HepG2 (cell line): ENCODE measurements around the gene TUBB. TPM values are rescaled to one million over a fixed set of nuclear protein-coding genes. Genes with fewer than 3 reads are reported as not detected.

Experiments used
- ARID4A ChIP-seq: sonication (generic); formaldehyde crosslinking; IDR thresholded peaks from 2 replicates; pipeline ENCODE4 v1.5.0; 2020; ENCODE audit warnings: mild to moderate bottlenecking, missing genetic modification reagents, borderline replicate concordance
- ATF2 ChIP-seq: sonication (generic); formaldehyde crosslinking; IDR thresholded peaks from 2 replicates; pipeline ENCODE4 v1.4.0; 2020; ENCODE audit warnings: missing genetic modification reagents
- BHLHE40 ChIP-seq: IDR thresholded peaks from 2 replicates; pipeline ENCODE4 v1.6.1; 2011; ENCODE audit warnings: low read length, improper control_type of control experiment
- HDAC6 ChIP-seq: fragments of 200-600 bp; sonication (generic); IDR thresholded peaks from 2 replicates; pipeline ENCODE4 v1.7.0; 2017; ENCODE audit warnings: mild to moderate bottlenecking, antibody characterized with exemption, low read length, low read depth
- MEF2D ChIP-seq: sonication (generic); formaldehyde crosslinking; IDR thresholded peaks from 2 replicates; pipeline ENCODE4 v1.5.1; 2020; ENCODE audit warnings: mild to moderate bottlenecking, missing genetic modification reagents
- MNT ChIP-seq: fragments of 450-650 bp; IDR thresholded peaks from 2 replicates; pipeline ENCODE4 v1.6.1; 2016
- RERE ChIP-seq: IDR thresholded peaks from 2 replicates; pipeline ENCODE4 v1.6.1; 2016; ENCODE audit warnings: low read depth, missing genetic modification reagents, missing compliant biosample characterization
- RFXANK ChIP-seq: IDR thresholded peaks from 2 replicates; pipeline ENCODE4 v1.6.1; 2016
- TEF ChIP-seq: sonication (generic); formaldehyde crosslinking; IDR thresholded peaks from 2 replicates; pipeline ENCODE4 v1.5.0; 2020; ENCODE audit warnings: missing genetic modification reagents
- ZBTB20 ChIP-seq: sonication (generic); formaldehyde crosslinking; IDR thresholded peaks from 2 replicates; pipeline ENCODE4 v1.8.1; 2023; ENCODE audit warnings: missing genetic modification reagents, low read depth, mild to moderate bottlenecking, borderline replicate concordance
- ZFP36L2 ChIP-seq: sonication (generic); formaldehyde crosslinking; IDR thresholded peaks from 2 replicates; pipeline ENCODE4 v1.4.0; 2020; ENCODE audit warnings: missing genetic modification reagents
- ZFP41 ChIP-seq: sonication (generic); formaldehyde crosslinking; IDR thresholded peaks from 2 replicates; pipeline ENCODE4 v1.4.0; 2020; ENCODE audit warnings: mild to moderate bottlenecking, missing genetic modification reagents, borderline replicate concordance
- ZNF484 ChIP-seq: sonication (generic); formaldehyde crosslinking; IDR thresholded peaks from 2 replicates; pipeline ENCODE4 v1.5.1; 2020; ENCODE audit warnings: mild to moderate bottlenecking, low read depth, missing genetic modification reagents, borderline replicate concordance
- polyA plus RNA-seq, 8 experiments: library from polyadenylated mRNA; depleted of rRNA in 3 of 8; stranded (reverse) in 7 of 8; unstranded in 1 of 8; fragments of >200 nt; fragmentation: Illumina TruSeq in 4 of 8; extraction: Trizol in 4 of 8; gene quantifications; 2 replicates each; pipeline versions ENCODE4 v1.2.1 to v1.2.3, GENCODE V29; 2011 to 2016; ENCODE audit warnings: low read depth in 4 of 8, missing spikeins in 1 of 8, mixed read lengths in 1 of 8; ENCODE audit not compliant: insufficient read depth in 1 of 8
- total RNA-seq, 5 experiments: library from RNA; depleted of rRNA; stranded (reverse); fragments of >200 nt; fragmentation: Illumina TruSeq; extraction: Trizol; gene quantifications; 2 replicates each; pipeline ENCODE4 v1.2.3, GENCODE V29; 2016; ENCODE audit warnings: low read depth in 1 of 5

The TUBB gene
- total and polyA plus RNA-seq, 2 of the 13 experiments (the other 11 are each of a cell fraction or from before 2014, with no cell fraction given) = 911 to 1,163 TPM

GRCh38 chr6:30743099-30744053 lies 23.2 kb downstream of the TUBB start (continued):
- TF ChIP-seq ATF2 = 0 out of 2 replicates have a peak, but pooled peaks have one; percentile 3
- 0 out of 2 replicates have a peak, but pooled peaks have one; percentile 59 for TF ChIP-seq ZNF484 (CRISPR knock-in tag)
- no peak for TF ChIP-seq RERE
- no peak; the same call in 1 of the 2 replicates for TF ChIP-seq HDAC6
- no peak for TF ChIP-seq ARID4A (CRISPR knock-in tag)
- TF ChIP-seq BHLHE40 = 0 out of 2 replicates have a peak, but pooled peaks have one; percentile 2
- no peak; the same call in 1 of the 2 replicates for TF ChIP-seq ZFP41 (CRISPR knock-in tag)
- TF ChIP-seq MEF2D (CRISPR knock-in tag) = peak; percentile 16; the same call in 1 of the 2 replicates
- no peak for TF ChIP-seq MNT
- peak; percentile 5; the same call in 1 of the 2 replicates for TF ChIP-seq RFXANK (CRISPR knock-in tag)
- no peak; the same call in 1 of the 2 replicates for TF ChIP-seq ZBTB20 (CRISPR knock-in tag)
- no peak; the same call in none of the 2 replicates for TF ChIP-seq TEF (CRISPR knock-in tag)
- no peak for TF ChIP-seq ZFP36L2
